Liver (tissue), 9 donors: ENCODE results near the gene MMP25. TPM values are rescaled to one million over a fixed set of nuclear protein-coding genes. Genes with fewer than 3 reads are reported as not detected.

Source experiments
- DNase-seq: peaks from one replicate; pipeline ENCODE4 v3.0.0-alpha.2; 2017; ENCODE audit warnings: low spot score
- H3K27ac ChIP-seq, 2 donors: one replicate each; pipeline ENCODE4 v1.7.0; 2013; ENCODE audit warnings: inconsistent platforms in 2 of 2, low read length in 2 of 2, control low read depth in 1 of 2, low read depth in 1 of 2, mild to moderate bottlenecking in 1 of 2
- H3K27me3 ChIP-seq, 4 donors: one replicate each; pipeline versions ENCODE4 v1.6.1 to v1.7.0; 2013; ENCODE audit warnings: low read length in 3 of 4, inconsistent platforms in 1 of 4, mild to moderate bottlenecking in 1 of 4, moderate library complexity in 1 of 4; ENCODE audit not compliant: control insufficient read depth in 4 of 4, insufficient read depth in 4 of 4
- H3K36me3 ChIP-seq, 4 donors: one replicate each; pipeline versions ENCODE4 v1.6.1 to v1.7.0; 2013; ENCODE audit warnings: low read length in 3 of 4, mild to moderate bottlenecking in 3 of 4, low read depth in 1 of 4, moderate library complexity in 1 of 4; ENCODE audit not compliant: control insufficient read depth in 4 of 4, insufficient read depth in 3 of 4
- H3K4me1 ChIP-seq, 4 donors: one replicate each; pipeline versions ENCODE4 v1.6.1 to v1.7.0; 2013; ENCODE audit warnings: low read length in 3 of 4, mild to moderate bottlenecking in 3 of 4, moderate library complexity in 1 of 4; ENCODE audit not compliant: control insufficient read depth in 4 of 4, insufficient read depth in 4 of 4
- H3K4me3 ChIP-seq, 3 donors: one replicate each; pipeline versions ENCODE4 v1.6.1 to v1.7.0; 2013; ENCODE audit warnings: low read length in 3 of 3, control low read depth in 1 of 3, low read depth in 1 of 3, mild to moderate bottlenecking in 1 of 3
- H3K9ac ChIP-seq, 2 donors: one replicate each; pipeline ENCODE4 v1.7.0; 2013; ENCODE audit warnings: low read length in 2 of 2, mild to moderate bottlenecking in 2 of 2, moderate library complexity in 2 of 2, control low read depth in 1 of 2, low read depth in 1 of 2
- H3K9me3 ChIP-seq, 4 donors: one replicate each; pipeline versions ENCODE4 v1.6.1 to v1.7.0; 2013; ENCODE audit warnings: low read length in 3 of 4; ENCODE audit not compliant: control insufficient read depth in 4 of 4
- EGR1 ChIP-seq, 2 donors: IDR thresholded peaks; 2 replicates each; pipeline ENCODE4 v1.6.1; 2016 to 2018; ENCODE audit warnings: antibody characterized with exemption in 2 of 2, low read depth in 2 of 2
- FOXA1 ChIP-seq: IDR thresholded peaks from 2 replicates; pipeline ENCODE4 v1.6.1; 2016; ENCODE audit warnings: antibody characterized with exemption
- FOXA2 ChIP-seq: IDR thresholded peaks from 2 replicates; pipeline ENCODE4 v1.6.1; 2016; ENCODE audit warnings: antibody characterized with exemption
- GABPA ChIP-seq, 2 donors: IDR thresholded peaks in 1 of 2; conservative IDR thresholded peaks in 1 of 2; 2 replicates each; pipeline ENCODE4 v1.6.1; 2016; ENCODE audit warnings: antibody characterized with exemption in 2 of 2, mild to moderate bottlenecking in 1 of 2, moderate library complexity in 1 of 2
- HNF4A ChIP-seq, 2 donors: conservative IDR thresholded peaks; 2 replicates each; pipeline ENCODE4 v1.6.1; 2016; ENCODE audit warnings: antibody characterized with exemption in 2 of 2, mild to moderate bottlenecking in 2 of 2
- HNF4G ChIP-seq: IDR thresholded peaks from 2 replicates; pipeline ENCODE4 v1.6.1; 2016; ENCODE audit warnings: antibody characterized with exemption
- JUND ChIP-seq, 2 donors: IDR thresholded peaks; 2 replicates each; pipeline ENCODE4 v1.6.1; 2016; ENCODE audit warnings: antibody characterized with exemption in 2 of 2
- NR2F2 ChIP-seq: IDR thresholded peaks from 2 replicates; pipeline ENCODE4 v1.6.1; 2016; ENCODE audit warnings: antibody characterized with exemption
- RAD21 ChIP-seq, 2 donors: IDR thresholded peaks; 2 replicates each; pipeline ENCODE4 v1.6.1; 2016; ENCODE audit warnings: antibody characterized with exemption in 2 of 2, mild to moderate bottlenecking in 2 of 2
- RXRA ChIP-seq, 2 donors: IDR thresholded peaks; 2 replicates each; pipeline ENCODE4 v1.6.1; 2017 to 2018; ENCODE audit warnings: antibody characterized with exemption in 2 of 2, mild to moderate bottlenecking in 1 of 2
- SP1 ChIP-seq: IDR thresholded peaks from 2 replicates; pipeline ENCODE4 v1.6.1; 2018; ENCODE audit warnings: antibody characterized with exemption, mild to moderate bottlenecking
- TAF1 ChIP-seq: conservative IDR thresholded peaks from 2 replicates; pipeline ENCODE4 v1.6.1; 2016; ENCODE audit warnings: antibody characterized with exemption, mild to moderate bottlenecking
- YY1 ChIP-seq: IDR thresholded peaks from 2 replicates; pipeline ENCODE4 v1.6.1; 2016; ENCODE audit warnings: antibody characterized with exemption, mild to moderate bottlenecking
- WGBS: extraction: QIAGEN DNeasy Blood & Tissue Kit; methylation state at CpG from one replicate; pipeline ENCODE4 v1.1.7; 2013; 5-methylcytosine and 5-hydroxymethylcytosine counted together
- polyA plus RNA-seq, 2 donors: library from polyadenylated mRNA; stranded (reverse) in 1 of 2; unstranded in 1 of 2; fragments of 200-250 nt in 1 of 2; fragments of >200 nt in 1 of 2; fragmentation: Nextera tagmentation in 1 of 2; extraction: Ambion mirVana in 1 of 2; gene quantifications; one replicate each; pipeline versions ENCODE4 v1.2.1 to v1.2.3, GENCODE V29; 2013 to 2015
- total RNA-seq, 2 donors: library from RNA; depleted of rRNA; stranded (reverse); fragments of >200 nt; gene quantifications; one replicate each; pipeline ENCODE4 v1.2.3, GENCODE V29; 2014
- TF ChIP-seq, protein P1 (sequence below): IDR thresholded peaks from 2 replicates; pipeline ENCODE4 v1.6.1; 2016; ENCODE audit warnings: antibody characterized with exemption
- TF ChIP-seq, protein P2 (sequence below): IDR thresholded peaks from 2 replicates; pipeline ENCODE4 v1.6.1; 2016; ENCODE audit warnings: antibody characterized with exemption, mild to moderate bottlenecking
- TF ChIP-seq, protein P3 (sequence below): fragments of 150-350 bp; IDR thresholded peaks from 2 replicates; pipeline ENCODE4 v1.5.1; 2017; ENCODE audit warnings: improper control_type of control experiment, low read depth, low read length; ENCODE audit not compliant: missing input control
- TF ChIP-seq, protein P4 (sequence below): IDR thresholded peaks from 2 replicates; pipeline ENCODE4 v1.6.1; 2016; ENCODE audit warnings: antibody characterized with exemption
- TF ChIP-seq, protein P5 (sequence below): IDR thresholded peaks from 2 replicates; pipeline ENCODE4 v1.6.1; 2016; ENCODE audit warnings: antibody characterized with exemption
- donor health status: healthy.
- donor health status: healthy.
- donor health status: healthy.
- donor health status: healthy.
- donor health status: healthy.

MMP25 gene
- total and polyA plus RNA-seq, 4 donors: 0.47 to 2.7 (median 0.96) TPM

DNA sequence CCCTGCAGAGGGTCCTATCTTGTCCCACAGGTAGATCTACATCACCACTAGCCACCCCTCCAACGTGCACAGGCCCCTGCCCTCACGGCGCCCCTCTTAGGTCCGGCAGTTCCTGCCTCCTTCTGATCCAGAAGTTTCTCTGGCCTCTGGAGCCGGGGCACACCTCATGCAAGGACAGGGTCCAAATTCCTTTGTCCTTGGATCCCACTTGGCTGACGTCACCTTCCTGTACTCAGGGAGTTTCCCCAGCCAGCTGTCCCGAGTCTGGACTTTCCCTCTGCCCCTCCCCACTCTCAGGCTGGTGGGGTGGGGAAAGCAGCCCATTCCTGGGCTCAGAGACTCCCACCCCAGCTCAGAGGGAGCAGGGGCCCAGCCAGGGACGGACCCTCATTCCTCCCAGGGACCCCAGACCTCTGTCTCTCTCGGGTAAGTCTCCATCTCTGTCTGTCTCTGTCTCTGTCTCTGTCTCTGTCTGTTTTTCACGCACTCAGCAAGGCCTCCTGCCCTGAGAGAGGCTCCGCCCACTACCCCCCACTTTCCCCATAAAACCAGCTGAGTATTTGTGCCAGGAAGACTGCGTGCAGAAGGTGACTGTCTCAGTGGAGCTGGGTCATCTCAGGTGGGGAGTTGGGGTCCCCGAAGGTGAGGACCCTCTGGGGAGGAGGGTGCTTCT lies 18.8 kb downstream of the MMP25 start, which contains the start of gene IL32:
TSS of gene IL32 (plus strand) at position 572 of the 673 bp plus-strand sequence. CDS start 172 bp downstream, outside the sequence.
- 29% methylated on average over 13 of the region's 13 CpGs for WGBS
- Histone ChIP-seq H3K4me3 (peak within 1 kb of the TSS; percentile 51 to 89 (median 84)), H3K9me3 (no peaks in the 10 kb centered on the region), H3K36me3 (peaks cover 0 to 9% (median 3%) of the 10 kb centered on the region in 4 donors), H3K4me1 (peaks cover under 1 to 15% (median 8%) of the 10 kb centered on the region in 4 donors), H3K27me3 (no peaks in the 10 kb centered on the region), H3K27ac (peak within 1 kb of the TSS; percentile 82 to 88), H3K9ac (peak within 1 kb of the TSS; percentile 84 to 97)
- TF ChIP-seq, protein P1, sequence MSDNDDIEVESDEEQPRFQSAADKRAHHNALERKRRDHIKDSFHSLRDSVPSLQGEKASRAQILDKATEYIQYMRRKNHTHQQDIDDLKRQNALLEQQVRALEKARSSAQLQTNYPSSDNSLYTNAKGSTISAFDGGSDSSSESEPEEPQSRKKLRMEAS: peak; percentile 72
- TF ChIP-seq GABPA (IDR thresholded peaks at IDR 0.05 in 1 of 2, conservative IDR thresholded peaks at IDR 0.05 in 1 of 2) (peak in 1 of 2 donors; percentile 37), HNF4A (conservative IDR thresholded peaks at IDR 0.05) (peak; percentile 99 to 100), FOXA1 (no peak), TAF1 (peak; percentile 24), NR2F2 (peak; percentile 46), YY1 (peak; percentile 56), SP1 (peak; percentile 91), RAD21 (IDR thresholded peaks at IDR 0.05) (no peak), RXRA (IDR thresholded peaks at IDR 0.05) (peak; percentile 86 to 89), EGR1 (IDR thresholded peaks at IDR 0.05; ENCODE audit: low read depth in 2 of 2) (no peak), HNF4G (peak; percentile 93), FOXA2 (no peak), JUND (IDR thresholded peaks at IDR 0.05) (peak; percentile 94)
- TF ChIP-seq, protein P2, sequence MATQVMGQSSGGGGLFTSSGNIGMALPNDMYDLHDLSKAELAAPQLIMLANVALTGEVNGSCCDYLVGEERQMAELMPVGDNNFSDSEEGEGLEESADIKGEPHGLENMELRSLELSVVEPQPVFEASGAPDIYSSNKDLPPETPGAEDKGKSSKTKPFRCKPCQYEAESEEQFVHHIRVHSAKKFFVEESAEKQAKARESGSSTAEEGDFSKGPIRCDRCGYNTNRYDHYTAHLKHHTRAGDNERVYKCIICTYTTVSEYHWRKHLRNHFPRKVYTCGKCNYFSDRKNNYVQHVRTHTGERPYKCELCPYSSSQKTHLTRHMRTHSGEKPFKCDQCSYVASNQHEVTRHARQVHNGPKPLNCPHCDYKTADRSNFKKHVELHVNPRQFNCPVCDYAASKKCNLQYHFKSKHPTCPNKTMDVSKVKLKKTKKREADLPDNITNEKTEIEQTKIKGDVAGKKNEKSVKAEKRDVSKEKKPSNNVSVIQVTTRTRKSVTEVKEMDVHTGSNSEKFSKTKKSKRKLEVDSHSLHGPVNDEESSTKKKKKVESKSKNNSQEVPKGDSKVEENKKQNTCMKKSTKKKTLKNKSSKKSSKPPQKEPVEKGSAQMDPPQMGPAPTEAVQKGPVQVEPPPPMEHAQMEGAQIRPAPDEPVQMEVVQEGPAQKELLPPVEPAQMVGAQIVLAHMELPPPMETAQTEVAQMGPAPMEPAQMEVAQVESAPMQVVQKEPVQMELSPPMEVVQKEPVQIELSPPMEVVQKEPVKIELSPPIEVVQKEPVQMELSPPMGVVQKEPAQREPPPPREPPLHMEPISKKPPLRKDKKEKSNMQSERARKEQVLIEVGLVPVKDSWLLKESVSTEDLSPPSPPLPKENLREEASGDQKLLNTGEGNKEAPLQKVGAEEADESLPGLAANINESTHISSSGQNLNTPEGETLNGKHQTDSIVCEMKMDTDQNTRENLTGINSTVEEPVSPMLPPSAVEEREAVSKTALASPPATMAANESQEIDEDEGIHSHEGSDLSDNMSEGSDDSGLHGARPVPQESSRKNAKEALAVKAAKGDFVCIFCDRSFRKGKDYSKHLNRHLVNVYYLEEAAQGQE: peak; percentile 75
- TF ChIP-seq, protein P3, sequence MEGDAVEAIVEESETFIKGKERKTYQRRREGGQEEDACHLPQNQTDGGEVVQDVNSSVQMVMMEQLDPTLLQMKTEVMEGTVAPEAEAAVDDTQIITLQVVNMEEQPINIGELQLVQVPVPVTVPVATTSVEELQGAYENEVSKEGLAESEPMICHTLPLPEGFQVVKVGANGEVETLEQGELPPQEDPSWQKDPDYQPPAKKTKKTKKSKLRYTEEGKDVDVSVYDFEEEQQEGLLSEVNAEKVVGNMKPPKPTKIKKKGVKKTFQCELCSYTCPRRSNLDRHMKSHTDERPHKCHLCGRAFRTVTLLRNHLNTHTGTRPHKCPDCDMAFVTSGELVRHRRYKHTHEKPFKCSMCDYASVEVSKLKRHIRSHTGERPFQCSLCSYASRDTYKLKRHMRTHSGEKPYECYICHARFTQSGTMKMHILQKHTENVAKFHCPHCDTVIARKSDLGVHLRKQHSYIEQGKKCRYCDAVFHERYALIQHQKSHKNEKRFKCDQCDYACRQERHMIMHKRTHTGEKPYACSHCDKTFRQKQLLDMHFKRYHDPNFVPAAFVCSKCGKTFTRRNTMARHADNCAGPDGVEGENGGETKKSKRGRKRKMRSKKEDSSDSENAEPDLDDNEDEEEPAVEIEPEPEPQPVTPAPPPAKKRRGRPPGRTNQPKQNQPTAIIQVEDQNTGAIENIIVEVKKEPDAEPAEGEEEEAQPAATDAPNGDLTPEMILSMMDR: no peak
- TF ChIP-seq, protein P4, sequence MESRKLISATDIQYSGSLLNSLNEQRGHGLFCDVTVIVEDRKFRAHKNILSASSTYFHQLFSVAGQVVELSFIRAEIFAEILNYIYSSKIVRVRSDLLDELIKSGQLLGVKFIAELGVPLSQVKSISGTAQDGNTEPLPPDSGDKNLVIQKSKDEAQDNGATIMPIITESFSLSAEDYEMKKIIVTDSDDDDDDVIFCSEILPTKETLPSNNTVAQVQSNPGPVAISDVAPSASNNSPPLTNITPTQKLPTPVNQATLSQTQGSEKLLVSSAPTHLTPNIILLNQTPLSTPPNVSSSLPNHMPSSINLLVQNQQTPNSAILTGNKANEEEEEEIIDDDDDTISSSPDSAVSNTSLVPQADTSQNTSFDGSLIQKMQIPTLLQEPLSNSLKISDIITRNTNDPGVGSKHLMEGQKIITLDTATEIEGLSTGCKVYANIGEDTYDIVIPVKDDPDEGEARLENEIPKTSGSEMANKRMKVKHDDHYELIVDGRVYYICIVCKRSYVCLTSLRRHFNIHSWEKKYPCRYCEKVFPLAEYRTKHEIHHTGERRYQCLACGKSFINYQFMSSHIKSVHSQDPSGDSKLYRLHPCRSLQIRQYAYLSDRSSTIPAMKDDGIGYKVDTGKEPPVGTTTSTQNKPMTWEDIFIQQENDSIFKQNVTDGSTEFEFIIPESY: no peak
- TF ChIP-seq, protein P5, sequence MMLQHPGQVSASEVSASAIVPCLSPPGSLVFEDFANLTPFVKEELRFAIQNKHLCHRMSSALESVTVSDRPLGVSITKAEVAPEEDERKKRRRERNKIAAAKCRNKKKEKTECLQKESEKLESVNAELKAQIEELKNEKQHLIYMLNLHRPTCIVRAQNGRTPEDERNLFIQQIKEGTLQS: peak; percentile 77
- DNase-seq: peak; percentile 46
